Measurements from ENCODE around the gene ZBTB20.
"Not testable (repeated sequence)": the region's sequence is repeated elsewhere in the genome, so short reads cannot be mapped to it uniquely, and the experiment has no call there.

The ZBTB20 gene

DNA sequence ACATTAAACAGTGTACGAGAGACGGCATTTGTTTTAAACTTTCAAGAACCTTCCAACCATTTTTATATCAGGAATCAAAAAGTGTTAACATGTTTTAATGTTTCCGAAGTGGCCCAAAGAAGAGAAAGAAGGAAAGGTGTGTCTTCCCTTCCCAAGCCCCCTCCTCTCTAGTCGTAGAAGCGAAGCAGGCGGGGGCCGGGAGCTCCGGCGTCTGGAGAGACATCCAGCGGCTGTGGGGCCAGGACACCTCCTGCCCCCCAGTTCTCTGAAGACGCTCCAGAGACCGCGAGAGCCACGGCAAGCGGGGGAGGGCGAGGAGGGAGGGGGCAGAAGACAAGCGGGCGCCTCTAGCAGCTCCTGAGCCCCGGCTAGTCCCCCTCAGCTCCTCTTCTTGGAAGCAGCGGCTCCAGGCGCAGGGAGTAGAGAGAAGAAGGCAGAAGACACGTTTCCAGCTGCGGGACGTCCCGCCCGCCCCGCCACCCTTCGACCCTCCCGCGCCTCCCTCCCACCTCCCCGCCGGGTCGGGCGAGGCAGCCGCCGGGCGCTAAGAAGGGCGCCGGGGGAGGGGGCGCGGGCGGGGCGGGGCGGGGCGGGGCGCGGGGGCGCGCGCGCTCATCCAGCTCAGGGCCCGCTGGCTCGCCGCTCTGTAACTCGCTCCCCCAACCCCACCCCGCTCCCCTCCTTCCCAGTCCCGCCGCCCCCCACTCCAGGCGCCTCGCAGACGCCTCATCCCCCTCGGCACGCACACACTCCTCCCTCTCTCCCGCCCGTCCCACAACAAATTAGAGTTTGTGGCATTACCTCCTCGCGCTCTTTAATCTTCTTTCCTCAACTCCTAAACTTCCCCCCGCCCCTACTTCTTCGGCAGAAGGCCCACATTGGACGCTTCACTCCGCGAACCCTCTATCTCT, at the start of gene ZBTB20:
Gene ZBTB20, minus strand, starts transcription at position 871 of the 911 bp plus-strand sequence.
- peak; percentile 54 for DNase-seq (ENCODE audit: low read depth)

DNA sequence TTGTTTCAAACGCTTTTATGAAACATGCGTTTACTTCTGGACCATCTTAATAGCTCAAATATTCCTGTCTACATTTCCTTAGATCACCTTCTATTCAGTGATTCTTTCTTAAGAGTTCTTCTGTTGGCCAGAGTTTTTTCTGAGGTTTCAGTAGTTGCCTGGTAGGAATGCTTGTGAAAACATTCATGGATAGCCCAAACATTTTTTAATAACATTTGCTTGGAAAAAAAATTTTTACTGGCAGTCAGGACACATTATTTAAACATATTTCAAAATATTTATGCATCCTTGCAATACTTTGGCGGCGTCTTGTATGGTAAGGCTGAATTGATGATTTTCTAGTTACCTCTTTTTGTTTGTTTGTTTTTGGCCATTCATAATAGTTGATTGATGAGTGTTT, 47.4 kb upstream of the ZBTB20 start:
- DNase-seq (ENCODE audit: low read depth): no peak

DNA sequence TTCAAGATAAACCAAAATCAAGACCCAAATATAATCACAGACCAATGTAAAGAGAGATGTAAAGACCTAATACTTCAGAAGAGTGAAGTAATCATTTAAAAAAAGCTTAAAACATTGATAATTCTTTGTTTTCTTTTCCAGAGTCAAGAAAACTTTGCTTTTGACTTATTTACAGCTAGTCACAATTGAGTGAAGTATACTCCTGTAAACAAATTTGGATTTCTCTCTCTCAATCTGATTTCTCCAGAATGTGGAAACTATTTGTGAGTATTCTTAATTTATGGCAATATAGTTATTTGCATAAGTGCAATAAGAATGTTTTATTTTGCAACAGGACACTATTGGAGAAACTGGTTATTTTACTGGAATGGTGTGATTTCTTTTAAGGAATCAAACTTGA, 43.7 kb upstream of the ZBTB20 start:
- no peak for DNase-seq (ENCODE audit: low read depth)

DNA sequence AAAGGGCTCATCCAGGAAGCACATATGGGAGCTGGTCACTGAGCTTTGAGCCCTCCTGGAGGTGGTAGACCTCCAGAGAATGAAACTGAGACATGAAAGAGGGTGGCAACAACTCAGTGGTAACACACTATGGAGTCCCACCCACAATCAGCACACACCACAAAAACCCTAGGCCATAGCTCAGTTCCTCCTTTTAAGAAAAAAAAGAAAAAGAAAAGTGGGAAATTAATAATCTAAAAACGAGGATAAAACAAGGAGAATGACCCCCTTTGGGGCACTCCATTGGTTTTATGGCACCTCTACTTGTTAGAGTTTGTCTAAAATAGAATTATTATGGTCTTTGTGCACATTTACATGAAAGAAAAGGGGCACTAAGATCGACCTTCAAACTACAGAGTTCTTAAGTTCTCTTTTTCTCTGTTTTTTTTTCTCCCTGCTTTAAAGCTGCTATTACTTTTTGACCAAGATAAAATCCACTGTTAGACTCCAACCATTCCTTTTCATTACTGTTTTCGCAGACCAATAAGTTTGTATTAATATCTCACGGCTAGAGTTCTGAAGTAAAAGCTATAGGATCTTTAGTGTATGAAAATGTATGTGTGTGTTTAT, 40.2 kb upstream of the ZBTB20 start:
- DNase-seq (ENCODE audit: low read depth): no peak

DNA sequence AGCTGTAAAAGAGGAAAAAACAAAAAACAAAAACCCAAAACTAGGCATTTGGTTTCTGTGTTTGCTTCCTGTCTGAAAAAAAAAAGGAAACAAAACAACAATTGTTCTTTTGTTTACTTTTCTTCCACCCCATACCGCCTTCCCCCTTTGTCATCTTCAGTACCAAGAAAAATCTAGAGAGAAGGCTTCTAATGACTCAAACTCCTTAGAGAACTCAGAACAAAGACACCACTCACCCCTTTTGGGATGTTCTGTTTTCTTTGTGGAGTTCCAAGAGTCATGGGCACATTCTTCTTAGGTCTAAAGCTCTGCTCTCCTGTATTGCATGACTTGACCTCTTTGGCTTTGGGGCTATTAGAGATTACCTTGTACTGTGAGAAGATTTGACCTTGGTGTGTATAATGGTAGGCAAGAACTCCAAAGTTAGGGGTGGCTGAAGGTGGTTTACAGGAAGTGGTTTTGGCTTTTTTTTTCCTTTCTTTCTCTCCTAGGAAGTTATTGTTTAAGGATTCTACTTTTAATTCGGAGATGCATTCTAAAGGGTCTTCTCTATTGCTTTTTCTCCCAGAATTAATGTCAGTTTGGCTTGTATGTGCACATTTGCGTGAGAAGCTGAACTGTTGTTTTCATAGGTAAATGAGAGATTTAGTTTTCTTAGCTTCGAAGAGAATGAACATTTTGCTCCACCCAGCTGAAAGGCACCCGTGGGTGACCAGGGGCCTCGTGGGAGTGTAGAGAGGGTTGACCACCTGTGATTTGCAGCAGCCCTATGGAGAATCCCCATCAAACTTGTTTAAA, 39.5 kb upstream of the ZBTB20 start:
- no peak for DNase-seq (ENCODE audit: low read depth)

DNA sequence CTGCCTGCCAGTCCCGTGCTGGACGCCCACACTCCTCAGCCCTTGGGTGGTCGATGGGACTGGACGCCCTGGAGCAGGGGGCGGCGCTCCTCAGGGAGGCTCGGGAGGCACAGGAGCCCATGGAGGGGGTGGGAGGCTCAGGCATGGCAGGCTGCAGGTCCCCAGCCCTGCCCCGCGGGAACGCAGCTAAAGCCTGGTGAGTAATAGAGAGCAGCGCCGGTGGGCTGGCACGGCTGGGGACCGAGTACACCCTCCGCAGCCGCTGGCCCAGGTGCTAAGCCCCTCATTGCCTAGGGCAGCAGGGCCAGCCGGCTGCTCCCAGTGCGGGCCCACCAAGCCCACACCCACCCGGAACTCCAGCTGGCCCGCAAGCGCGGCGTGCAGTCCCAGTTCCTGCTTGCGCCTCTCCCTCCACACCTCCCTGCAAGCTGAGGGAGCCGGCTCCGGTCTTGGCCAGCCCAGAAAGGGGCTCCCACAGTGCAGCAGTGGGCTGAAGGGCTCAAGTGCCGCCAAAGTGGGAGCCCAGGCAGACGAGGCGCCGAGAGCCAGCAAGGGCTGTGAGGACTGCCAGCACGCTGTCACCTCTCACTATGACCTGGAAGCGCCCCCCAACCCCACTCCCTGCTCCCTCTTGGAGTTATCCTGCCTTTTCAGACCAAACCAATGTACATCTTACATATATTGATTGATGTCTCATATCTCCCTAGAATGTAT, 37.9 kb upstream of the ZBTB20 start:
- DNase-seq (ENCODE audit: low read depth): not testable (repeated sequence)

DNA sequence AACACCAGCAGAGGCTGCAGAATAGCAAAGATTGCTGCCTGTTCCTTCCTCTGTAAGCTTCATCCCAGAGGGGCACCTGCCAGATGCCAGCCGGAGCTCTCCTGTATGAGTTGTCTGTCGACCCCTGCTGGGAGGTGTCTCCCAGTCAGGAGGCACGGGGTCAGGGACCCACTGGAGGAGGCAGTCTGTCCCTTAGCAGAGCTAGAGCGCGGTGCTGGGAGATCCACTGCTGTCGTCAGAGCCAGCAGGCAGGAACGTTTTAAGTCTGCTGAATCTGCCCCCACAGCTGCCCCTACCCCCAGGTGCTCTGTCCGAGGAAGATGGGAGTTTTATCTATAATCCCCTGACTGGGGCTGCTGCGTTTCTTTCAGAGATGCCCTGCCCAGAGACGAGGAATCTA, 31.8 kb upstream of the ZBTB20 start:
- DNase-seq (ENCODE audit: low read depth): not testable (repeated sequence)

DNA sequence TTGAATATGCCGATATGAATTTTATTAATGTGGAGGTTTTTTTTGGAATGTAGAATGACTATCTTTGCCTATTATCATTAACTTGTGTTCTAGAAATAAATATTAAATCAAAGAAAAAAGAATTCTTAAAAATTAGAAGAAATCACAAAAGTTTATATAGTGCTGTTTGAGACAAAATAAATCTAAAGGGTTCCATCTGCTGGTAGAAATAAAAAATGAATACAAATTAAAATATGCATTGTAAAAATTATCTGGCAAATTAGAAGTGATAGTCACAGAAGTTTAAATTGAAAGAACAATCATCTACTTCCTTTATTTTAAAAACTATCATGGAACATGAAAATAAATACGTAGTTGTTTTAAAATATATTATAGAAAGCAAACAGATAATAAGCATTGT, 22.7 kb upstream of the ZBTB20 start:
- DNase-seq (ENCODE audit: low read depth): no peak

DNA sequence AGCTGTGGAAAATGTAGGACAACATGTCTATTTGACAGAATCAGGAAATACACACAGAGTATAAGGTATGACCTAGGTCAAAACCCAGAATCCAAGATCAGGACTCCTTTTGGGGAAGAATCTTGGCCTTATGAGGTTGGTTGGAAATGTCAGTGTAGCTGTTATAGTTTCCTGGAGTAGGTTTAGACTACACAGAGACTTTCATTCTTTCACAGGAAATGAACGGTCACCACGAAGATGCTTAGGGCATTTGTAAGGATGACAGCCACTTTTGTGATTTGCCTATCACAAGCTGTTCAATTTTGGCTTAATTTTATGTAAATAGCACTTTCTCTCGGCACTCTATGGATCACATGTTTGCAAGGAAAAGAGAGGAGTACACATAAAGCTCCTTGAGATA, 18.6 kb upstream of the ZBTB20 start:
- no peak for DNase-seq (ENCODE audit: low read depth)

DNA sequence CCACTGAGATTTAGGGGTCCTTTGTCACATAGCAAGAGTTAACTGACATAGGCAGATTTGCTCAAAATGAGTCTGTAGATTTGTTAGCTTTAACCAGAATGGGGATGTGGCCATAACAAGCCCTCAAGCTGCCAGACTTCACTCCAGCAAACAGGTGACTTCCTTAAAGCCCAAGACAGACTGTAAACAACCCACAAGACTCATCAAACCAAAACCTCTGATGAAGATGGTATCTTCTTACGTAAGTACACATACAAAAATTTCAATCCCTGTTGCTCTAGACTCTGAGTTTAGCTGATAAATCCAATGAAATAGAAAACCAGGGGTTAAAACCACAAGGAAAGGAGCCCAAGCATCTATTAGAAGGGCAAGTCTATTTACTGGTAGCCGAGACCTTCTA, 18.2 kb upstream of the ZBTB20 start:
- DNase-seq (ENCODE audit: low read depth): peak; percentile 29

DNA sequence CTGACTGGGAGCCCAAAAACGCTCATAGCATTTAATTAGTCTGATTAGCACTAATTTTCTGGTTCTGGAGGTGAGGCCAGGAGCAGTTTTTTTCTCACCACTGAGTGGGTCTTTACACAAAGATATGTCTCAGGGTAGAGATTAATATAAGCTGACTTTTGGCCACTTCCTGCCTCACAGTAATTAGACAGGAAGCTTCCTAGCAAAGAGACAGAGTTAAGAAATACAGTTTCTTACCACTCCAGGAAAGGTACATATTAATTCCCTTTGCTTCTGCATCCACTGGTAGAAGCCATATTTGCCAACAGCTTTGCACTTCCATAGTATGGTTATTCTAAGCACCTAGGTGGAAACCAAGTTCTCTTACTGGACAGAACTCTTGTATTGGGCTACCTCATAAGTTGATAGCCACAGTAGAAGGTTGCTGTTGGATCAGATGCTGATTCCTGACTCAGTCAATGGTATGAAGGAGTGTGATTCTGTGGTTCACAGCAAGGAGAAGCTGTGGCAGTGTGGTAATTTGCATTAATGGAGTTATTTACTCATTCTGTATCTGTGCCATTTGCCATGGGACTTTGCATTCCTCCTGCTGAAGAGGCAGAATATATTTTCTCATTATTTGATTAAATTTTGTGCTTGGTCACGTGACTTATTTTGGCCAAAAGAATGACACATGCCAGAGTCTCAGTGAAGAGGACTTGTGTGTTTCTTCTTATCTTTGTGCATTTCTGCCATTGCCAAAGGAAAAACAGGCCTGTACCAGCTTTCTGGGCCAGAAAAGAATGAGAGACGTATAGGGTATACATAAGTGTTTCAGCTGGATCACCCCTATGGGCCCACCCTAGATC, 17.5 kb upstream of the ZBTB20 start:
- DNase-seq (ENCODE audit: low read depth): no peak

DNA sequence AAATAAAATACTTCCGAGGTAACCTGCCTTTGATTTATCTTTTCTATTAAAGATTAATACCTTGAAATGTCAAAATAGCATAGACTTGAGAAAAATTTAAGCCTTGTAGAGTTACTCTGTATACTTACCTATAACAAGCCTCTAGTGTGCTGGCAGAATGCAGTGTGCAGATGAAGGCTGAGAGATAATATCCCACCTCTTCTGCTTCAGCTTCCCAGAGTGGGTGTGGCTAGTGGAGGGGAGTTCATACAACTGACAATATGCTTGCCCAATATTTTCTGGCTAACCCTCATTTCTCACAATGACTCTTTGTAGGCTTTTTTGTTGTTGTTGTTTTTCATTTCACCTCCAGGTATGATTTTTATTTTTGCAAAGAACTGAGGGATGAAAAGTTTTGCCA, 15.7 kb upstream of the ZBTB20 start:
- no peak for DNase-seq (ENCODE audit: low read depth)

DNA sequence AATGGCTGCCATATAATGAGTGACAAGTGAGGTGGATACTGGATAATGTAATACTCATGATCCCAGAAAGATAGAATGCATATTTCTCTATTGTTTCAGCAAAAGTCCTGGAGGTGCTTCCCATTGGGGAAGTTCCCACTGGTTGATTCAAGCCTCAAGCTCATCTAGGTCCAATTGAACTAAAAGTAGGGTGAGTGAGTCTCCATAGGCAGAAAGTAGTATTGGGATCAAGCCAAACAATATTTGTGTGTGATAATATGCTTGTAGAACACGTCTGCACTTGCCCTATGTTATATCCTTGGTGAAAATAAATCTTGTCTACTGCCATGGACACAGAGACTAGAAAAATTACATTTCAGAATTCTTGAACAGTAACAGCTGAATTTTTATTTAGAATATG, 14.8 kb upstream of the ZBTB20 start:
- DNase-seq (ENCODE audit: low read depth): no peak

DNA sequence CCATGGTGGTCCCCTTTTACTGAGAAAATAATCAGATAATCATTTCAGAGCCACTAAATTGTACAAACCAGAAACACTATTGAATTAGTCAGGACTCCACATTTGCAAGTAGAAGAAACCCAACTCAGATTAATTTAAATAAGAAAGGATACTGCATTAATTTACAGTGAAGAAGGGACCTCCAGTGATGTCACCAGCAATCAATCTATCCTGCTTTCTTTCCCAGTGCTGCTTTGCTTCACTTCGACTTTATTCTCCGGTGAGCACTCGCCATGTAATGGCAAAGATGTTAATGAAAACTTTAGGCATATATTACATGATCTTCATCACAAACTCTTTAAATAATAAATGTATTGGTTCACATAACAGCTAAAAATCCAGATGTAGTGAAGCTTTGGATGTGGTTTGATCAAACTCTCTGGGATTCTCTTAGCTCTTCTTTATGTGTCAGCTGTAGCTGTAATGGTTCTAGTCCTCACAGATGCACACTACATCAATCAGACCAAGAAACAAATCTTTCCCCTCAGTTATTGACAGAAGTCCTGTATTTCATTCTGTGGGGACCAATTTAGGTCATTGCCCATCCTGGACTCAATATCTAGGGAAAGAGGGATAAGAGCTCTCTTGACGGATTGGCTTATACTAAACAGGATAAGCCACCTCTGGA, 14.2 kb upstream of the ZBTB20 start:
- DNase-seq (ENCODE audit: low read depth): no peak

DNA sequence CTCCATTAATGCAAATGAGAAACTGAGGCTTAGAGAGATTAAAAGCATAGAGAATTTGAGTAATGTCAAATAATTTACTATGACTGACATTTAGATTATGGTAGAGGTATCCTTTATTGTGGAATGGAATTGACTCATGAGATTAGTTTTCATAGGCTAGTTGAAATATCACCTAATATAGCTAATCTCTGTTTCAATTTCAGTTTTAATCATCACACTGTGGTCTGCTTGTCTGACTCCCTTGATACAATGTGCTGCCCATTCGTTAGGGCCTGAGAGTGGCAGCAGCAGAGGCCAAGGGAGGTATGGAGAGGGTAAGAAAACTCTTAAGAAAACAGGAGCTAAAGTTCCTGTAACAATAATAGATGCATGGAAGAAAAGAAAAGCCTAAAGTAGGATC, 13.2 kb upstream of the ZBTB20 start:
- no peak for DNase-seq (ENCODE audit: low read depth)

DNA sequence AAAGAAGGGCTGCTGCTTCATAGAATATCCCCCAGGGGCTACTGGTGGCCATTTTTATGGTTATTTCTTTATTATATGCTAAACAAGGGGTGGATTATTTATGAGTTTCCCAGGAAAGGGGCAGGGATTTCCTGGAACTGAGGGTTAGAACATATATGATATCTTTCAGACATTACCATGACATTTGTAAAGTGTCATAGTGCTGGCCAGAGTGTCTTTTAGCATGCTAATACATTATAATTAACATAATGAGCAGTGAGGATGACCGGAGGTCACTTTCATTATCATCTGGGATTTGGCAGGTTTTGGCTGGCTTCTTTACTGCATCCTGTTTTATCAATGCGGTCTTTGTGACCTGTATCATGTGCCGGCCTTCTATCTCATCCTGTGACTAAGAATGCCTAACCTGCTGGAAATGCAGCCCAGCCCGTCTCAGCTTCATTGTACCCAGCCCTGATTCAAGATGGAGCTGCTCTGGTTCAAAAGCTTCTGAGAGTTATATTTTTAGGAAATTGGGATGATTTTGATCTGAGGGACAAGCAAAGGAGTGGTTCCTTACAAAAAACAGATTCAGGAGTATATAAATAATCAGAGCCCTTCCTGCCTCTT, 9.1 kb upstream of the ZBTB20 start:
- no peak for DNase-seq (ENCODE audit: low read depth)

DNA sequence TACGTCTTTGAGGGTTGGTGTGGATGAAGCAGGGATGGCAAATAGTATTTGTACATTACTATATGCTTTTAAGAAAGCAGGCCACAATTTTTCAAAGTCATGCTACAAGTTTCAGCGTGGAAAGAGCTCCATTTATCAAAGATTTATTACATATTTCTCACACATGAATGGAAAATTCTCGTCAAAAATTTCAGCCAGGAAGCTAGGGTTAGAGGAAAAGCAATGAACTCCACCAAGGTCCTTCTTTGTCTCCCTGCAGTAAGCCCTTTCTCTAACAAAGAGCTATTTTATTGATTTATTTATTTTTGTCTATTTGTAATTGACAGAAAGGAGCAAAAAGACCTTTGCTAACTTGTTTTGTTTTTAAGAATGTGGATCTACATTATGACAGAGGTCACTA, 7.5 kb upstream of the ZBTB20 start:
- no peak for DNase-seq (ENCODE audit: low read depth)

DNA sequence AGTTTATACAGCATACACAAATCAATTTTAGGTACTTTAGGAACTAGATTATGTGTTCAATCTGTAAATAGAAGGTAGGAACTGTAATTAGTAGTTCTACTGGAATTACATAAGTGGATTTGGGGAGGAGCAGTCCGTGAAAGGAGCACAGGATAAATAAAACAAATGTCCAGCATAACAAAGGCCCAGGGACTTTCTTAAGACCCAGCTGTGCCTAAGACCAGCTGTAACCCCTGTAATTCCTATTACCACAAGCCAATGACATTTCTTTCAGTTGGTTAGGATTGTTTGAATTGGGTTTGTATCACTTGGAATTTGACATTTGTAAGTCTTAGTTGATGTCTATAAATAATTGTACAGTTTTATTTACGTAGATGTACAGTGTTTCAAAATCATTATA, 4.8 kb upstream of the ZBTB20 start:
- no peak for DNase-seq (ENCODE audit: low read depth)

DNA sequence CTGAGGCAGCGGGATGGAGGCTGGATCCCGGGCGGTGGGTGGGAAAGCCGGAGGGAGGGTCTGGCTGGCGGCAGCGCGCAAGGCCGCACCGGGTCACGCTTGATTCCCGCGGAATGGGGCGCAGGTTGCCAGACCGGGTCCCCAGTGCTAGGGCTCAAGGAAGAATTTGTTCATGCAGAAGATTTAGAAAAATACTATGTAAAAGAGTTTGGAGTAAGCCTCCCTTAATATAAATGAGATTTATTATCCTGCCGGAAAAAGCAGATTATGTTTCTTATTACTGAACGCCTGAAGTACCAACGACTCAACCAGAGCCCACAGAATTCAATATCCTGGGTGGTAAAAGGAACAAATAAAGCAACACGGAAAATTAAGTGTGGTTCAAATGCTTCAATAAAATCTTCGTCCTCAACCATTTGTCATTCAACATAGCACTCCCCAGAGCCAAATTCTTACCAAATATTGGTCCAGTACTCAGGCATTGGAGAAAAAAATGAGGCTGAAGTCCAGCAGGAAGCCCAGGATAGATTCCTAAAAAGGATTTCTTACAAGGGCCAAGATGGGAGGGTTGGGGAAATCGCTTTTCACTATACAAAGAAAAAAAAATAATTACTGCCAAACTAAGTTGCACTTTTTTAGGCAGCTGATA, 1.2 kb upstream of the ZBTB20 start:
- no peak for DNase-seq (ENCODE audit: low read depth)

All from T-helper 22 cell (primary cell).